ENCODE results near the gene AXIN2.

DNA sequence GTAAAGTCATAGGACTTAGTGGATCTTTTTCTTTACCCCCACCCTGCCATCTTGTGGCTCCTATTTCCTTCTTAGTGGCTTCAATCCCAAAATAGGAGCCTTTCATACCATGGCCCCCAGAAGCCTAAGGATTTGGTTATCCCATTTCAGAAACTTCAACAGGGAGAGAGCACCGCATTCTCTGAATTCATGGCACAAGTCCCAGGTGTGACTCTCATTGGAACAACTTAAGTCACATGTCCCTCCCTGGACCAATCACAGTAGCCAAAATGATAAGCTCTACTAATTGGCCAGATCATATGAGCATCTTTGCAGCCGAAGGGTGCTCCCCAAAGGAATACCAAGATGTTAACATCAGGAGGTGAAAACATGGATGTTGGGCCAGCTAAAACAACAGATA lies 43.2 kb downstream of the AXIN2 start:
- TF ChIP-seq, protein P1, sequence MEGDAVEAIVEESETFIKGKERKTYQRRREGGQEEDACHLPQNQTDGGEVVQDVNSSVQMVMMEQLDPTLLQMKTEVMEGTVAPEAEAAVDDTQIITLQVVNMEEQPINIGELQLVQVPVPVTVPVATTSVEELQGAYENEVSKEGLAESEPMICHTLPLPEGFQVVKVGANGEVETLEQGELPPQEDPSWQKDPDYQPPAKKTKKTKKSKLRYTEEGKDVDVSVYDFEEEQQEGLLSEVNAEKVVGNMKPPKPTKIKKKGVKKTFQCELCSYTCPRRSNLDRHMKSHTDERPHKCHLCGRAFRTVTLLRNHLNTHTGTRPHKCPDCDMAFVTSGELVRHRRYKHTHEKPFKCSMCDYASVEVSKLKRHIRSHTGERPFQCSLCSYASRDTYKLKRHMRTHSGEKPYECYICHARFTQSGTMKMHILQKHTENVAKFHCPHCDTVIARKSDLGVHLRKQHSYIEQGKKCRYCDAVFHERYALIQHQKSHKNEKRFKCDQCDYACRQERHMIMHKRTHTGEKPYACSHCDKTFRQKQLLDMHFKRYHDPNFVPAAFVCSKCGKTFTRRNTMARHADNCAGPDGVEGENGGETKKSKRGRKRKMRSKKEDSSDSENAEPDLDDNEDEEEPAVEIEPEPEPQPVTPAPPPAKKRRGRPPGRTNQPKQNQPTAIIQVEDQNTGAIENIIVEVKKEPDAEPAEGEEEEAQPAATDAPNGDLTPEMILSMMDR (IDR thresholded peaks at IDR 0.05), result no peak
- TF ChIP-seq POLR2A (IDR thresholded peaks at IDR 0.05) (no peak), EP300 (IDR thresholded peaks at IDR 0.05) (no peak)

All from sigmoid colon (tissue), 4 donors.